Left colon (tissue), 2 donors: ENCODE measurements around the gene ABLIM1. TPM values are rescaled to one million over a fixed set of nuclear protein-coding genes. Genes with fewer than 3 reads are reported as not detected.

Experiments used
- ATAC-seq: fragments of 200-7000 bp; cut with Tn5 transposase; one replicate; pipeline ENCODE4 v1.9.1; 2020; ENCODE audit warnings: mild to moderate bottlenecking, moderate library complexity
- DNase-seq, 2 donors: peaks; one replicate each; pipeline ENCODE4 v3.0.0-alpha.2; 2020
- intact Hi-C, 2 donors: fragments of 100-400 bp; cut with DNase I in 1 of 2; cut with micrococcal nuclease in 1 of 2; formaldehyde crosslinking; loops; one replicate each; pipeline versions ENCODE4 v1.11.2 to v1.14.0; 2022; cut with DNase I, micrococcal nuclease
- total RNA-seq, 2 donors: library from RNA; stranded (reverse); fragmentation: NEBNext Ultra II Directional; extraction: Animal tissue kit (Norgen Biotek cat#: 25700); gene quantifications; one replicate each; pipeline ENCODE4 v1.2.1, GENCODE V29; 2021
- donor health status: DM: no; HTN: no; CAD: no.
- donor health status: DM: yes; HTN: yes; CAD: no.

ABLIM1 gene
- total RNA-seq, 2 donors from 2014 or later, result 107 to 118 TPM

GRCh38 chr10:114605155-114605797, 52.8 kb downstream of the ABLIM1 start:
- ATAC-seq, result peak; percentile 61
- DNase-seq, result no peak
- intact Hi-C loops, result no loop called here

DNA sequence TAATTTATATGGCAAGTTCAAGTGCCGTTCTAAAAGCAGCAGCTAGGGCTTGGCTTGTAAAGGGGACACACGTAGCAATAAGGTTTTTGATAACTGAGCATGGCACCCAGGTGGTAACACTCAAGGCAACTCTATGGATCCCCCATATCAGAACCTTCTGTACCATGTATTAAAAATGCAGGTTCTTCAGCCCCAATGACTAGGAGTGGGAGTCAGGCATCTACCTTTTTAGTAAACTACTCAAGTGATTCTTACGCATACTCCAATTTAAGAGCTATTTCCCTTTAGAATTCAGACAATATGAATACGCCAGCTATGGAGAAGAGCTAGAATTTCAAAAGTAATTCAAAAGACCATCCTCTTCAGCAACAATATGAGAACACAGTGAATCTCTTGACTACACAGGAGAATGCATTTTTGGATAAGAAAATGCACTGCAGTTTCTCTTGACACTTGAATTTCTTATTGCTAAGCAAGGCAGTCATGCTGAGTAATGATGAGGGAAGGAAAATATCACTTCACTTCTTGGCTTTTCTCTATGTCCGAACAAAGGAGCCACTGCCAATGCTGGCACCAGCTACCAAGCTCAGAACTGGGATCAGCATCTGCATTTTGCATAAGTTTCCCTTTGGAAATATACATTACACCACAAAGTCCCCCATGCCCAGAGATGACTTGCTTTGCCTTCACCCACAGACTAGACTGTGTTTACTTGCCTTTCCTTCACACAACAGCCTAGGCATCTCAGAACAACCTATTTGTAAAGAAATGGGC, 53.5 kb downstream of the ABLIM1 start:
- DNase-seq (no peak), ATAC-seq (peak; percentile 3)
- intact Hi-C loops, result no loop called here

- DNase-seq (peak; percentile 39 to 73), ATAC-seq (peak; percentile 94)
- intact Hi-C loops, result no loop called here
Observed at GRCh38 chr10:114603948-114604347, 54.1 kb downstream of the ABLIM1 start.

GRCh38 chr10:114603303-114603702, 54.8 kb downstream of the ABLIM1 start:
- no peak for DNase-seq
- no peak for ATAC-seq
- intact Hi-C loops, result no loop called here

GRCh38 chr10:114600057-114600456, 58.0 kb downstream of the ABLIM1 start:
- no peak for ATAC-seq

GRCh38 chr10:114596793-114597192, 61.3 kb downstream of the ABLIM1 start:
- ATAC-seq (no peak), DNase-seq (no peak)
- intact Hi-C loops, result no loop called here

More at GRCh38 chr10:114600057-114600456, 58.0 kb downstream of the ABLIM1 start:
- DNase-seq, result no peak
- intact Hi-C loops, result no loop called here

- DNase-seq (no peak), ATAC-seq (no peak)
- intact Hi-C loops, result no loop called here
Observed at GRCh38 chr10:114593816-114594468, 64.1 kb downstream of the ABLIM1 start.

- intact Hi-C loops, result no loop called here
- peak; percentile 66 for ATAC-seq
- DNase-seq, result no peak
Observed at GRCh38 chr10:114593240-114593792, 64.8 kb downstream of the ABLIM1 start.

DNA sequence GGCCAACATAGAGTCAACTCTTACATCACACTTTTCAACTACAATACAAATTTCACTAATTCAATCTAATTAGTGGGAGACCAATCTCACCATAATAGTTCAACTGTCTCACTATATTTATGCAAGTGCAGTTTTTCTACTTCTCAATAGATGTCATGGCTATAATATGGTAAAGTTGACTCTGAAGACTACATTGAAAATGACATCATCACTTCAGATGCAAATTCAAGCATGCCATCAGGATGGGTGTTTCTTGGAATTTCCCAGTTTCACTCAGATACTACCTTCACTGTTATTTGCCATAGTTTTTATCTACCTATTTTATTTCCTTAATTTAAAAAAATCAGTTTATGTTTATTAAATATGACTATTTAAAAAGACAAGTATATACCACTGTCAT, 67.1 kb downstream of the ABLIM1 start:
- ATAC-seq (no peak), DNase-seq (no peak)
- intact Hi-C loops, result no loop called here

GRCh38 chr10:114584419-114584818, 73.7 kb downstream of the ABLIM1 start:
- no peak for ATAC-seq
- intact Hi-C loops, result no loop called here
- DNase-seq, result no peak

DNA sequence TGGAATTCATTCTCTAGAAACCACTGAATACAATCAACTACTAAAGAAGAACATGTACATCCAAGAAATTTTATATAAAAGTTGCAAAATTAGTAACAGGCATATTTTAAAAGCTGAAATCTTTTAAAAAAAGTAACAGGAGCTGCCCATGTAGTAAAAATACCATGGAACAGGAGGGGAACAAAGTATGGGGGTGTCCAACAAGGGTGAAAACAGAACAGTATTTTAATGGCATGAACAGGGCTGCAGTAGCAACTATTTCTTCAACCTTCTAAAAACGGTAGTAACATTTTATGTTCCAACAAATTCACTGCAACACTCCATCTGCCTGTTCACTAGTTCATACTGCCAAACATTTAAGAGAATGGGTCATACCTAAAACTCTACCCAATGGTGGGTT, 77.0 kb downstream of the ABLIM1 start:
- no peak for ATAC-seq
- intact Hi-C loops, result no loop called here
- DNase-seq, result no peak

GRCh38 chr10:114577133-114577532, 80.9 kb downstream of the ABLIM1 start:
- intact Hi-C loops, result no loop called here
- ATAC-seq, result no peak
- DNase-seq, result no peak

- intact Hi-C loops, result no loop called here
- ATAC-seq, result no peak
Observed at GRCh38 chr10:114576716-114577115, 81.4 kb downstream of the ABLIM1 start.

DNA sequence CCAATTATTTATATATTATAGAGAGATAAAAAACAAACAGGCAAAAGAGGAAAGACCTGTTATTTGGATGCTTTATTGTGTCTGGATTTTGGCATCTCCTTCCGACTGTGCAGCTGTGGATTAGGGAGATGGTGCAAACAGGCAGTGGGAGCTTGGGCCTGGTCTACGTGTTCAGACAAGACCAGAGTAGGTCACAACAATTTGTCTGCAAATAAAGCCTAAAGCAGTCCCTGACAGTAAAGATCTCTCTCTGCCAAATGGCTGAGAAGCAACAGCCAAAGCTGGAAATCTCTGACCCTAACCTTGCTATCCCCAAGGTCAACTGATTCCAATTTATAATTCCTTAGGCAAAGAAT, 82.0 kb downstream of the ABLIM1 start:
- DNase-seq (no peak), ATAC-seq (no peak)
- intact Hi-C loops, result no loop called here

More at GRCh38 chr10:114576716-114577115, 81.4 kb downstream of the ABLIM1 start:
- no peak for DNase-seq

- ATAC-seq (no peak), DNase-seq (no peak)
- intact Hi-C loops, result no loop called here
Observed at GRCh38 chr10:114575417-114576131, 82.5 kb downstream of the ABLIM1 start.

DNA sequence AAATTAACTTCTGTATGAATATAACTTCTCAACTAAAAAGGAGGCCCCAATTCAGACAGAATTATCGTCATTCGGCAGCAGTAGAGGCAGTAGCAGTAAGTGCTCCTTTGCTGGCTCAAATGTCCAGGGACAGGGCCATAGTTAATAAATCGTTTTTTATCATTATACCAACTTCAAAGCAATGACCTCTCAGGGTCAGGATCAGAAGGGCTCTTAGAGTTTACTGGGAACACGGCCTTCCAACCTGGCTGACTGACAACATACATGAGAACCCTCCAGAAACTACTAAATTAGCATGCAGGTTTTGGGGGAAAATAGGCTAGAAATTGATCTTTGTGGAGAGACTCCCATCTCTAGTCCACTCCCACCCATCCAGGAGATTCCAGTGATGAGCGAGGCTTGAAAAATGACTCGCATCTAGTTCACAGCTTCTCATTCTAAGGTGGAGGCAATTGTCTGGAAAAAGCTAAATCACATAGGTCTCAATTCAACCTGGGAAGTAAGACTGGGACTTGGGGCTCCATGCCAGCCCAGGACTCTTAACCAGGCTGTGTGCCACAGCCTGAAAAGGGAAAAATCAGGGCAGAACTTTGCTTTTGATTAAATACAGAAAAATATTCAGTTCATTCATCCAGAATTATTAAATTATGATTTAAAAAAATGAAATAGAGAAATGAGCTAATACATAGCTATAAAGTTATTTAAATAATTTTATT, 84.6 kb downstream of the ABLIM1 start:
- DNase-seq (no peak), ATAC-seq (no peak)

DNA sequence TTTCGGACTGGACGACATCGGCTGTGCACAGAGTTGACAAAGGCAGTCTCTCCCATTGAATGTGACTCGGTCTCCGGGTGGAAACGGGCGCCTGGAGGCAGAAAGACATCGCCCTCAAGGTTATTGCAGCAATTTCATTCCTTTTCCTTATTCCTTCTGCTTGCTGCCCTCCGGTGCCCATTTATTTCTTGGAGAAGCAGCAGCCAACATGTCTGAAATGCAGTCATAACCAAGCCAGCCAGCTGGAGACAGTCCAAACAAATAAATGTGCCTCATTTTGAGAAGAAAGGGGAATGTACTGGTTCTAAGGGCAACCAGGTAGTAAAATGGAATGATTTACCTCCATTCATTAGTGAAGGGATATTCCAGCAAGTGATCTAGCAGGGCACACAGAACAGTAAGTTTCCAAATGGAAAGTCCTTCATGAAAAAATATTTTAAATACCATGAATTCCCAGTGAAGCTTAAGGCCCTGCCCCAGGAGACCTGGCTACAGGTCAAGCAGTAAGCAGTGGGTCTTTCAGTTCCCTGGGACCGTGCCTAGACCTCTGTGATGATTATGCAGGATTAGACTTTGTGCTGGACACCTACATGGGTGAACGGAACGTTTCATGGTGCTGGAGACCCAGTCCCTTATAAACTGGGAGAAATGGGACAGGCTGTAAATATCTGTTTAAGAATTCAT, 86.6 kb downstream of the ABLIM1 start:
- intact Hi-C loops, result no loop called here
- peak; percentile 58 to 62 for DNase-seq
- peak; percentile 94 for ATAC-seq

More for the DNA sequence above, 84.6 kb downstream of the ABLIM1 start:
- intact Hi-C loops, result no loop called here

DNA sequence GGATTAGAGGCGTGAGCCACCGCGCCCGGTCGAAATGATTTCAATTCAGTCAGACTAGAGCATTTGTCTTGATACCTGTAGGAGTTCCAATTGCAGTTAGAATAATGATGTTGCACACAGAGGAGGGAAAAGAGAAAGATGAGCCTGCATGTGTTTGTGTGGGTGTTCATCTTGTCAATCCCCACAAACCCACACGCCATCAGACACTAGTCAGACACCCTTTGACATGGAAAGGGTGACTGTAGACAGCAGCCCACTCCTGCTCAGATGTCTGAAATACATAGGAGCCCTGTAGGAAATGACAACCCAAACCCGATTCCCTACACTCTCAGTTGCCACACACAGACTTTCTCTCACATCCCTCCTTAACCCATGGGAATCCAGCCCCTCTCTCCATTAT, 92.0 kb downstream of the ABLIM1 start:
- no peak for DNase-seq
- no peak for ATAC-seq
- intact Hi-C loops, result no loop called here
